HG03520 (cell line): ENCODE results near the gene SH3BP2.

Source experiments
- ATAC-seq: cut with Tn5 transposase; IDR thresholded peaks from one replicate; pipeline ENCODE4 v1.9.1; 2021; ENCODE audit warnings: mild to moderate bottlenecking, moderate library complexity; ENCODE audit not compliant: unreplicated experiment

Gene SH3BP2

DNA sequence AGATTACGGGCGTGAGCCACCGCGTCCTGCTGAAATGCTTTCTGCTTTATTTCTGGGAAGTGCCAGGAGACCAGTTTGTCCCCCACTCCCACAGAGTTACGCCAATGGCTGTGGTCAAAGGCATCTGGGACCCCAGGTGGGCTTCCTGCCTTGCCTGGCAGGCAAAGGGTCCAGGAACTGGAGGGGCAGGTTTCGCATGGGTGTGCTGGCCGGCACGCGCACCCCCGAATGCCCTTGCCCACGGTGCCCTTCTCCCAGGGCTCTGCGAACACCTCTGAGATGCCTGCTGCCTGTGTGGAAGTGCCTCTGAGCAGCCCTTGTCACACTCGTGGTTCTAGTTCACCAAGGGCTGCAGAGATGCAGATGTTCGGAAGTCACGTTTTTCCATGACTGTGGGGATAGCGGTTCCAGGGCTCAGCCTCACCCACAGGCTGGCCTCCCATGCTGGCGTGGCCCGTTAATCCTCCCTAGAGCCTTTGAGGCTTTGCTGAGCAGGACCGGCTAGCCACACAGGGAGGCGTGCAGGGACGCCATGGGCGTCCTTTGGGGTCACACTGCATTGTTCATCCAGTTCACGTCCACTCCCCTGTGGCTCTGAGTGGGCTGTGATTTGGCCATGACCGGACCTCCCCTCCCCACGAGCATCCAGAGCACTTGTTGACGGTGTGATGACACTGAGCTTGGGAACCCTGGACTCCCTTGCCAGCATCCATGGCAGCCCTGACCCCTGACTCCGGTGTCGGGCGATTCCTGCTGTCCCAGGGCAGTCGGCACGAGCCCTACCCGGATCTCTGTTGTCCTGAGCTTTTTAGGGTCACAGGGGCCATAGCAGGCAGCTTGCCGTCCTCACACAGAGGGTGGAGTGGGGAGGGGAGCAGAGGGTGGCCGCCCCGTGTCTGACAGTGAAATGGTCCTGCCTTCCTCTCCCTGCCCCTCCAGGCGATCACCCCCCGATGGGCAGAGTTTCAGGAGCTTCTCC is 38.0 kb downstream of the SH3BP2 start:
- no peak for ATAC-seq

DNA sequence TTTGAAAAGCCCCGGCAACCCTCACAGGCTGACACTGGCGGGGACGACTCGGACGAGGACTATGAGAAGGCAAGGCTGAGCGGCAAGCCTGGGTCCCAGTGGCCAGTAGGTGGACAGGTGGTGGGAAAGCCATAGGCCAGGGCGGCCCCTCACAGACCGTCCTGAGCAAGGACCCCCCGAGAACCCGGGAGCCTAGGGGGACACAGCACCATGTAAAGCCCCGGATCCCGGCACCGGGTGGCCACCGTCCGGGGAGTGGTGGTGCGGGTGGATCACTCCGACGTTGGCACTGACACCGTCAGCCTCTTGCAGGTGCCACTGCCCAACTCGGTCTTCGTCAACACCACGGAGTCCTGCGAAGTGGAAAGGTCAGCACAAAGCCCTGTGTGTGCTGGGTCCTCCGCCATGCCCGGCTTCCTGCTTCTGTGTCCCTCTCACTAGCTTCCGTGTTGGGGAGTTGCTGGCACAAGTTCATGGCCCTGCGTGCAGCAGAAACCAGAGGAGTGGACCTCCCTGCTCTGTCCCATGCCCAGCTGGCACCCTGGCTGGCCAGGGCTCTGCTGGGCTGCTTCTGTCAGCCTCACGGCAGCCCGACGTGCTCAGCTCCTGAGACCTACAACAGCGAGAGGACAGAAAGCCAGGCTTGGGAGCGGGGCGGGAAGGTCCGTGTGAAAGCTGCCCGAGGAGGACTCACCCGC is 38.9 kb downstream of the SH3BP2 start:
- ATAC-seq: no peak

DNA sequence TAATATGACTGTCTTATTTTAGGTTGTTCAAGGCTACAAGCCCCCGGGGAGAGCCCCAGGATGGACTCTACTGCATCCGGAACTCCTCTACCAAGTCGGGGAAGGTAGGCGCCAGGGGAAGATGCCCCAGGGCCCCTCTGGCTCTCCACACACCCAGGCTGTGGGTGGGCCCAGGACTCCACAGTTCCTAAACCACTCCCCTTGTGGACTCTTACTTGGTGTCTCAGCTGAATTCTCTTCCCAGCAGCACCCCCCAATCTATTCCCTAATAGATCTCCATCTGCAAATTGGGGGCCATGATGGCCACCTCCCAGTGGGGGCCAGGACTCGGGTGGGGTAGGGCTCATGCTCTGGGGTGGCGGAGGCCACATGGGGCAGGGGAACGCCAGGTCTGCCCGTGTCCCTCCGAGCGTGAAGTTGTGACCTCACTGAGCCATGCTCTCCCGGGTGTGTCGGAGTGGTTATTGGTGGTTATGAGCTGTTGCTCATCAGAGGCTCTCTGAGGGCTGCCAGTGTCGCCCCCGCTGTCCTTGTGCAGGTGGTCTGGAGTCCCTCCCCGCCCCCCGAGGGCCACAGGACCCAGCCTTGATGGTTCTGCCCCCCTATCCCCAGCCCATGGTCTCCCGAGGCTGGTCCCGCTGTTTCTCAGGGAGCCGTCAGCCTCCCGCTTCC is 39.6 kb downstream of the SH3BP2 start:
- peak; percentile 69 for ATAC-seq

DNA sequence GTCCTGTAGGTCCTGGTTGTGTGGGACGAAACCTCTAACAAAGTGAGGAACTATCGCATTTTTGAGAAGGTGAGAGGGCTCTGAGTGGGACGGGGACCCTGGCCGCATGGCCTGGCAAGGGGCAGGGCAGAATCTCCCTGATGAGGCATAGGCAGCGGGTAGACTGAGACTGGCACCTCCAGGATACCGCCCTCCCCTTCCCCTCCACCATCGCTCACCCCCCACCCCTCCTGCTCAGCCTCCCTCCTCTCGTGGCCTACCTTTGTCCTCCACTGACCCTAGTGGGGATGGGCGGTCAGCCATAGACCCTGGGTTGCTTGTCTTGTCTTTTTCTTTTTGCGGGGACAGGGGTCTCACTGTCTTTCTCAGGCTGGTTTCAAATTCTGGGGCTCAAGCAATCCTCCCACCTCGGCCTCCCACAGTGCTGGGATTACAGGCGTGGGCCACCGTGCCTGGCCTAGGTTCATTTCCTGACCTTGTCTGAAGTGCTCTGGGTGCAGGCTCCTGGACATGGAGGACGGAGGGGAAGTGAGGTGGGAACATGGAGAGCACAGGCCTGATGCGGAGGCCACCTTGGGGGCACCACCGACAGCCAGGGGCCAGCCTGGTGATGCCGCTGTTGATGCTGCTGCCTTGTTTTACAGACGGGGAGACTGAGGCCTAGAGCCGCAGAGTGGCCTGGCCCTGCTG is 40.2 kb downstream of the SH3BP2 start:
- no peak for ATAC-seq

DNA sequence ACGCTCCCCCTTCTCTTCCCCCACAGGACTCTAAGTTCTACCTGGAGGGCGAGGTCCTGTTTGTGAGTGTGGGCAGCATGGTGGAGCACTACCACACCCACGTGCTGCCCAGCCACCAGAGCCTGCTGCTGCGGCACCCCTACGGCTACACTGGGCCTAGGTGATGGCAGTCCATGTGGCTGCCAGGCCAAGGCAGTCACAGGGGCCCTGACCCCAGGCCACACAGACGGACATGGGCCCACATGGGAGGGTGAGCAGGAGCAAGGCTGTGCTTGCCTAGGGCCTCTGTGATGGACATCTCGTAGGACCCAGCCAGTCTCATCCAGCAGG is 40.8 kb downstream of the SH3BP2 start:
- ATAC-seq: no peak

DNA sequence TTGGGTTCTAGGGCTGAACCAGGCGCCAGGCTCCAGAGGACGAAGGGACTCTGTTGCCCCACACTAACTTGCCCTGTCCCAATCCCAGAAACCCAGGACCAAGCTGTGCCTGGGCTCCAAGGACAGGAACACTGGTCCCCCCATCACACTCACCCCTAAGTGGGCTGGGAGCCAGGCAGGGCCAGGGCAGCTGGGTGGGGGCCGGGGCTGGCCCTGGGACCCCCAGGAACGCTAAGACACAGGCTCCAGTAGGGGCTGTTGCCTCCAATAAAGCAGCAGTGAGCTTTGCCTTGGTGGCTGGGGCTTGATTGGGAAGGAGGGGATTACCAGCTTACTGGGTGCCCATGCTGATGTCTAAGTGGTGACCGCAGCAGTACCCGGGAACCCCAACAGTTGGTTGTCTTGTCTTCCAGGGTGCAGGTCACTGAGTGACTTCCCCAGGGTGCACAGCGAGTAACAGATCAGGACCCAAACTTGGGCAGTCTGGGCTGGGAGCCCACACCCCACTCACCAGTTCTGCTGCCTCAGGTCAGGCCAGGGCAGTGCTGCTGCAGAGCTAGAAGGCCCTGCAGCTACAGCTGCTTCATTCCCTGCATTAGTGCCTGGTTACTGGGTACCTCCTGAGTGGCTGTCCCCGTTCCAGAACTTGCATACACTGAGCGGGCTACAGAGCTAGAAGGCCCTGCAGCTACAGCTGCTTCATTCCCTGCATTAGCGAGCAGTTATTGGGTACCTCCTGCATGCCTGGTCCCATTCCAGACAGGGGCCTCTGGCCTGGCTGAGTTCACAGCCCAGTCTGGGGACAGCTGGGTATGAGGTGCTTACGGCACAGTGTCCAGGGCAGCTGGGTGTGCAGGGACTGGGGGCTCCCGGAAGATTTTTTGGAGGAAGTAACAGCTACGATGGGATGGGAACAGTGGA is 41.4 kb downstream of the SH3BP2 start:
- no peak for ATAC-seq

DNA sequence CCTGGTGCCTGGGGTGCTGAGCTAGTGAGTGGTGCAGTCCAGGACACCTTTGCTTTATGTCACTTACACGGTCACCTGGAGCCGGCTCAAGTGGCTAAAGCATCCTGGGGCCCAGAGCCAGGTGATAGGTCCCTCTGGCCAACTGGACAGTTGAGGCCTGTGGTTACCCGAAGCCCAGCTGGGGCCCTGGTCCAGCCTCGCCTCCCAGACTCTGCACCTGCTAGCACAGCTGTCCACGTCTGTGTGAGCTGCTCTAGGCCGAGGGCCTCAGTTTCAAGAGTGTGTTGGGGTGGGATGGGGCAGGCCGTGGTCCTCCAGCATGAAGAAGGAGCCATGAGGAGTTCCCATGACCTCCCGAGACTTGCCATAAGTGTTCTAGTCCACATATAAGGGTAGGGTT is 43.1 kb downstream of the SH3BP2 start:
- no peak for ATAC-seq

DNA sequence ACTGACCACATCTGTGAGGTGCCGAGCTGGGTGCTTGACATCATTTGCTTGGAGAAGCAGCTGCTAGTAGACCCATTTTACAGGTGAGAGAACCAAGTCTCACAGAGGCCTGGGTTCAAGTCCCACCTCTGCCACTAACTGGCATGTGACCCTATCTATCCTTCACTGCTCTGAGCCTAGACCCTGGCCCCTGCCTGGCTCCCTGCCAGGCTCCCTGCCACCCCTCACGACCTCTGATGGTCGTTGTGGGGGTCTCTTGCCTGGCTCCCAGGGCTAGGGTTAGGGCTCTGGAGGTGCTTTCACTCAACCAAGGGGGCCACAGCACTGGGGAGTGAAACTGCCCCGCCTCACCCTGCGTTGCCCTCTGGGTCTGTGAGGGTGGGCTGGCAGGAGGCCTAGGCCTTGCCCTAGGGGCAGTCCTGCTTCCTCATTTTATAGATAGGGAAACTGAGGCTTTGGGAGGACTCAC is 43.5 kb downstream of the SH3BP2 start:
- no peak for ATAC-seq

DNA sequence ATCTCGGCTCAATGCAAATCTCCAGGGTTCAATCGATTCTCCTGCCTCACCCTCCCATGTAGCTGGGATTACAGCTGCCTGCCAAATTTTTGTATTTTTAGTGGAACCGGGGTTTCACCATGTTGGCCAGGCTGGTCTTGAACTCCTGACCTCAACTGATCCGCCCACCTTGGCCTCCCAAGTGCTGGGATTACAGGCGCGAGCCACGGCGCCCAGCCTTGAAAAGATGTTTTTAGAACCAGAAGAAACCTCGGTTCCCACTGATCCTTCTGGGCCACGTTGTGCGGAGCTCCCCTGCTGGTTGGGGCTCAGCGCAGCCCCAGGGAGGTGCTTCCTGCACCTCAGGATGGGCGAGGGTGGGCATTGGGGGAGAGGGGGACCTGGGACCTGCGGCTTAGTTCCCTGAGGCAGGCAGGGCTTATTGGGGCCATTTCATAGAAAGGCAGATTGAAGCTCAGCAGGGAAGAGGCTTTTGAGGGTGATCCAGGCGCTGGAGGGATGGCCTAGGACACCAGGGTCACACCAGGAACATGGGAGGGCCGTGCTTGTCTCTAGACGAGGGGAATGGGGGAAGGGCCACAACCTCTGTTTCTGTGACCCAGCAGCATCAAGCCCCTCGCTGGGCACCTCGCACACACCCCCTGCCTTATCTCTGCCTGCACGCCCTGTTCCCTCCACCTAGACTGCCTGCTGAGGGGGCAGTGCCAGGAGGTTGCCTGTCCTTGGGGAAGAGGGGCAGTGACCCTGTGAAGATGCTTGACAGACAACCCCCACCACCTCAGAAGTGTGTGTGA is 44.4 kb downstream of the SH3BP2 start:
- no peak for ATAC-seq

DNA sequence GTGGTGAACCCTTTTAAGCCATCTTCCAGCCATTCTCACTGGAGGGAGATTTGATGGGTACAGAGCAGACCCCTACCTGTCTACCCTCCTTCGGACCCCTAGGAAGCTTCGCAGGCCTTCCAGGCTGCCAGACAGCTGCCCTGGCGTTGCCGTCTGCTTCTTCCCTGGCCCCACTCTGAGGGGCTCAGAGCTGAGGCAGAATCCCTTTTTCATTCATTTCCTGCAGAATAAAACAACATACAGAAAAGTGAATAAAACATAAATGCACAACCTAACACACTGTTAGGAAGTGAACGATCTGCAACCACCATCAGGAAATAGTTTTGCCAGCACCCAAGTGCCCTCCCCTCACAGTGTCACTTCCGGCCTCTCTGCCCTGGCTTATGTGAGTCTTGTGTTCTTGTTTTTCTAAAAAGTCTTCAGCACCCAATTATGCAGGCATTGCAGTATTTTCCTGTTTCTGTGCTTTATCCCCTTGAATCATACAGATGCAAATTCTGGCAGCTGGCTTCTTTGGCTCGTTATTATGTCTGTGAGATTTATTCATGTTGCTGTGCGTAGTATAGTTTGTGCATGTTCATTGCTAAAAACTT is 45.1 kb downstream of the SH3BP2 start:
- ATAC-seq: no peak

DNA sequence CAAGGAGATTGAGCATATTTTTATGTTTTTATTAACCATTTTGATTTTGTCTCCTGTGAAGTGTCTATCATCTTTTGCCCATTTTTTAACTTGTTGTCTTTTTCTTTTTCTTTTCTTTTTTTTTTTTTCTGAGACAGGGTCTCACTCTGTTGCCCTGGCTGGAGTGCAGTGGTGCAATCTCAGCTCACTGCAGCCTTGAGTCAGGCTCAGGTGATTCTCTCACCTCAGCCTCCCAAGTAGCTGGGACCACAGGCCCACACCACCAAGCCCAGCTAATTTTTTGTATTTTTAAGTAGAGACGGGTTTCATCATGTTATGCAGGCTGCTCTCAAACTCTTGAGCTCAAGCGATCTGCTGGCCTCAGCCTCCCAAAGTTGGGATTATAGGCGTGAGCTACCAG is 46.2 kb downstream of the SH3BP2 start:
- no peak for ATAC-seq

DNA sequence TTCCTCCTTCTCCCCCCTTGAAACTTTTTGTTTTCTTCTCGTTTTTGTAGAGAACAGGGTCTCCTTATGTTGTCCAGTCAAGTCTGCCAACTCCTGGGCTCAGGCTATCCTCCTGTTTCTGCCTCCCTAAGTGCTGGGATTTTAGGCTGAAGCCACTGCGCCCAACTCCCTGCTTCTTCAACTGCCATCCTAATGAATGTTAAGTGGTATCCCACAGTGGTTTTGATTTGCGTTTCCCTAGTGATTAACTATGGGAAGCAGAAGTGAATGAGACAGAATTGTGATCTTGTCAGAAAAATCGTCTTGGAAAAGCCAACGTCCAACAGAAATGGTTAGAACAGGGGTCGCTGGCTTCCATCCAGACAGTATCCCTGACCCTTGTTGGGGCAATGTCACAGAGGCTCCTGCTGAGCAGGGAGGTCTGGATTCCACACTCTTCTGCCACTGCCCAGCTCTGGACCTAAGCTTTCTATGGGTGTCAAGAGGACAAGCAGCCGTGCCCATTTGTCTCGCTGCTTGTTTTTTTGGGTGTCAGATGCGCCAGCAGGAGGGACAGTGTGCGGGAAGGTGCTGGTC is 49.9 kb downstream of the SH3BP2 start:
- no peak for ATAC-seq

DNA sequence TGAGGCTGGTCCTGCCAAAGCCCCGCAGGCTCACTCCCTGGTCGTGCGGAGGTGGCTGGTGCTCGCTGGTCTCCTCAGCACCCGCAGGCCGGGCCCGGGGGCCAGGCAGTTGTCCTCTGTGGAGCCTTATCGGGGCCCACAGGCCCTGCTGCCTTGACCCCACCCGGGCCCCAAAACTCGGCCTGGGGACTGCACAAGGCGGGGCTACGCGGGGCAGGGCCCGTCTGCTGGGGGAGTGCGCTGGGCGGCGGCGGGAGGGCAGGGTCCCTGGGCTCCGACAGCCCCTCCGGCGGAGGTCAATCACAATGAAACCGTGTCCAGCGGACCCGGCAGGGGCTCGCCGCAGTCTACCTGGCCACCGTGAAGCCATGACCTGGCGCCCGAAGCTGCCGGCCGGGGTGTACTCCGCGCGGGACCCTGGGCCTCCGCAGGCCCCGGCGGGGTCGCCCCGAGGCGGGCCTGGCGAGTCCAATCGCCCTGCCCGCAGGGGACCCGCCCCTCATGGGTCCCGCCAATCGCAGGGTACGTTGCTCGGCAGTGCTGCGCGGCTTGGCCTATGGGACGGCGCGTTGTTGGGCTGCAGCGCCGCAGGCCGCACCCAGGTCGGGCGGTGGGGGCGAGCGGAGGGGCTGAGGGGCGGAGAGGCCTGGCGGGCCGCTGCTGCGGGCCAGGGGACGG is 50.5 kb downstream of the SH3BP2 start, which contains the start of gene ADD1:
TSS of gene ADD1 (plus strand) at position 582 of the 678 bp plus-strand sequence. CDS start 32,072 bp downstream, outside the sequence.
- peak; percentile 81 for ATAC-seq

DNA sequence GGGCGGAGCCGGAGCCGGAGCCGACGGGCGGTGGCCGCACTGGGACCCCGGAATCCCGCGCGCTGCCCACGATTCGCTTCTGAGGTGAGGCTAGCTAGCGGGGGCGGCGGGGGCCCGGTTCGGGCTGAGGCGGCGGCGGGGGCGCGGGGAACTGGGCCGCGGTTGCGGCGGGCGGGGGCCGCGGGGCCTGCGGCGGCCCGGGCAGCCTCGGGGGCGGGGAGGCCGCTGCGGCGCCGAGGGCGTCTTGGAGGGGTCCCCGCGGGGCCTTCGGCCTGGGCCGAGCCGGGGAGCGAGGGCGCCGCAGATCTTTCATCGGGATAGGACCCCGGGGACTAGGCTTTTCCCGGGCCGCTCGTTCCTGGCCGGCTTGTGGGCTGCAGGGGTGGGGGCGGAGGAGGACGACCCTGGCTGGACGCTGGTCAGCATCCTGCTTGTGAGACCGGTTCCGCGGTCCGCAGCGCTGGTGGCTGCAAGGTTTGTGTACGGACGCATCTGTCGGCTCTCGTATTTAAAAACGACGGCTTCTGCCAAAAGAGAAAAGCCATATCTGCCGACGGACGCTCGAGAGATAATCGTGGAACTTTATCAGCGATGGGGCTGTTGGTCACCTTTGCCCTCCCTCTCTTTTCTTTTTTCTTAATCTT is 51.2 kb downstream of the SH3BP2 start:
- peak; percentile 11 for ATAC-seq

DNA sequence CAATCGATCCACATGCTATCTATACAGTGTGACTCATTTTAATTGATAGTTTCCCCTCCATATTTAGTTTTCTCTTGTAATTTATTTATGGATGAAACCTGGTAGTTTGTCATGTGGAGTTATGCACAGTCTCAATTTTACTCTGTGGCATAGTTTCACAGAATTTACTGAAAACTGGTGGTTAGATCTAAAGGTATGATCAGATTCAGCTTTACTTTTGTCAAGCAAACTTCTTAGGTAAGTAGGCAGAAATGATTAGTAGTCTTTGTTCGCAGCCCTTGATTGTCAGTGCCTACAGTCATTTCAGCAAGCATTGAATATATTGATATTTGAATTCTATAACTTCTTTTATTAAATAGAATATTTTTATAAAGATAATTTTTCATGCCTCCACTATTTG is 53.3 kb downstream of the SH3BP2 start:
- no peak for ATAC-seq

DNA sequence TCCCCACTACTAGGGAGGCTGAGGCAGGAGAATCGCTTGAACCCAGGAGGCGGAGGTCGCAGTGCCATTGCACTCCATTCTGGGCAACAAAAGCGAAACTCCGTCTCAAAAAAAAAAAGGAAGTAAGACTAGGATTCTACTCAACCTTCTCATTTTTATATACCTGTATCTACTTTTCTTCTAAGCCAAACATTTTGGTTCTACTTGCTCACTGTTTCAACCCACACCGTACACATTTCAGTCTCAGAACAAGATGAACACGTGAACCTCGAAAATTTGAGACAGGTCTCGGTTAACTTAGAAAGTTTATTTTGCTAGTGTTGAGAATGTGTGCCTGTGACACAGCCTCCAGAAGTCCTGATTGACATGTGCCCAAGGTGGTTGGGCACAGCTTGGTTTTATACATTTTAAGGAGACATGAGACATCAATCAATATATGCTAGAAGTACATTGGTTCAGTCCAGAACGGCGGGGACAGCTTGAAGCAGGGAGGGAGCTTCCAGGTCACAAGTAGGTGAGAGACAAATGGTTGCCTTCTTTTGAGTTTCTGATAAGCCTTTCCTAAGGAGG is 54.5 kb downstream of the SH3BP2 start:
- no peak for ATAC-seq

DNA sequence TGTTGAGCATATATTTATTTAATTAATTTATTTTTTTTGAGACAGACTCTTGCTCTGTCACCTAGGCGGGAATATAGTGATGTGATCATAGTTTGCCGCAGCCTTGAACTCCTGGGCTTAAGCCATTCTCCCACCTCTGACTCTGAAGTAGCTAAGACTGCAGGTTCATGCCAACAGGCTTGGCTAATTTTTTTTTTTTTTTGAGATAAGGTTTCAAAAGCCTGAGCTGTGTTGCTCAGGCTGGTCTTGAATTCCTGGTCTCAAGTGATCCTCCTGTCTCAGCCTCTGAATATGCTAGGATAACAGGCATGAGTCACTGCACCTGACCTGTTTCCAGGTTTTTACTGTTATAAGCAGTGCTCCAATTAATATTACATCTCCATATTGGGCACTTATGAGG is 55.6 kb downstream of the SH3BP2 start:
- no peak for ATAC-seq
